WTC11 (cell line): ENCODE measurements around the gene EPHB6. TPM values are rescaled to one million over a fixed set of nuclear protein-coding genes. Genes with fewer than 3 reads are reported as not detected.

Source experiments
- ATAC-seq: fragments of 200-7000 bp; cut with Tn5 transposase; 2 replicates; pipeline ENCODE4 v1.10.0; 2021; ENCODE audit warnings: mild to moderate bottlenecking, moderate library complexity
- CTCF ChIA-PET: fragments of 300-600 bp; sonication (Branson Sonifier 250); formaldehyde crosslinking; loops from one replicate; lab custom pipeline; 2021; ENCODE audit warnings: antibody characterized with exemption; lab: Charles Lee
- POLR2A ChIA-PET: fragments of 350-600 bp; sonication (Branson Sonifier 250); formaldehyde crosslinking; loops from one replicate; lab custom pipeline; 2021; ENCODE audit warnings: antibody characterized with exemption; lab: Charles Lee
- DNase-seq: peaks from one replicate; pipeline ENCODE4 v3.0.0; 2021; ENCODE audit warnings: low spot score
- H3K27ac Mint-ChIP-seq: 2 replicates; pipeline ENCODE4 v1.8.0; 2021; ENCODE audit warnings: mixed read lengths
- H3K27me3 Mint-ChIP-seq: 2 replicates; pipeline ENCODE4 v1.8.0; 2021; ENCODE audit warnings: low read depth, mild to moderate bottlenecking, moderate library complexity, mixed read lengths
- H3K36me3 Mint-ChIP-seq: 2 replicates; pipeline ENCODE4 v1.8.0; 2021; ENCODE audit warnings: mixed read lengths
- H3K4me1 Mint-ChIP-seq: 2 replicates; pipeline ENCODE4 v1.8.0; 2022; ENCODE audit warnings: mixed read lengths
- H3K4me3 Mint-ChIP-seq: 2 replicates; pipeline ENCODE4 v1.8.0; 2021; ENCODE audit warnings: mild to moderate bottlenecking, moderate library complexity, mixed read lengths
- H3K9me3 Mint-ChIP-seq: 2 replicates; pipeline ENCODE4 v1.8.0; 2021; ENCODE audit warnings: mixed read lengths
- FOXK1 ChIP-seq: sonication (generic); formaldehyde crosslinking; IDR thresholded peaks from 2 replicates; pipeline ENCODE4 v1.8.0; 2022; ENCODE audit warnings: mild to moderate bottlenecking, moderate library complexity, missing genetic modification reagents
- GABPB1 ChIP-seq: sonication (generic); formaldehyde crosslinking; IDR thresholded peaks from 2 replicates; pipeline ENCODE4 v1.8.1; 2023; ENCODE audit warnings: mild to moderate bottlenecking, missing genetic modification reagents
- JUN ChIP-seq: sonication (generic); formaldehyde crosslinking; IDR thresholded peaks from 2 replicates; pipeline ENCODE4 v1.8.0; 2023; ENCODE audit warnings: mild to moderate bottlenecking, missing genetic modification reagents
- MXD4 ChIP-seq: fragments of 250-450 bp; sonication (Bioruptor Pico); IDR thresholded peaks from 2 replicates; pipeline ENCODE4 v1.8.0; 2021; ENCODE audit warnings: mild to moderate bottlenecking, moderate library complexity, borderline replicate concordance
- NR3C1 ChIP-seq: sonication (generic); formaldehyde crosslinking; conservative IDR thresholded peaks from 2 replicates; pipeline ENCODE4 v1.8.1; 2023; ENCODE audit warnings: low read depth, mild to moderate bottlenecking, missing genetic modification reagents
- OVOL2 ChIP-seq: fragments of 250-450 bp; sonication (Bioruptor Pico); IDR thresholded peaks from 2 replicates; pipeline ENCODE4 v1.9.0; 2021; ENCODE audit warnings: mild to moderate bottlenecking, borderline replicate concordance
- PRRX2 ChIP-seq: fragments of 250-450 bp; sonication (Bioruptor Pico); IDR thresholded peaks from 2 replicates; pipeline ENCODE4 v1.8.0; 2021; ENCODE audit warnings: mild to moderate bottlenecking
- SMAD4 ChIP-seq: sonication (generic); formaldehyde crosslinking; IDR thresholded peaks from 2 replicates; pipeline ENCODE4 v1.8.0; 2022; ENCODE audit warnings: mild to moderate bottlenecking, missing genetic modification reagents
- ZNF219 ChIP-seq: sonication (generic); formaldehyde crosslinking; IDR thresholded peaks from 2 replicates; pipeline ENCODE4 v1.8.0; 2023; ENCODE audit warnings: missing genetic modification reagents, mild to moderate bottlenecking, borderline replicate concordance
- ZNF416 ChIP-seq: fragments of 250-450 bp; sonication (Bioruptor Pico); IDR thresholded peaks from 2 replicates; pipeline ENCODE4 v1.9.0; 2021; ENCODE audit warnings: mild to moderate bottlenecking, inconsistent platforms
- total RNA-seq: library from RNA; stranded (reverse); gene quantifications from 3 replicates; pipeline ENCODE4 v1.2.3, GENCODE V29; 2021
- TF ChIP-seq, protein P1 (sequence below): fragments of 250-450 bp; sonication (Bioruptor Pico); IDR thresholded peaks from 2 replicates; pipeline ENCODE4 v1.9.0; 2021; ENCODE audit warnings: mild to moderate bottlenecking
- TF ChIP-seq, protein P2 (sequence below): sonication (generic); formaldehyde crosslinking; IDR thresholded peaks from 2 replicates; pipeline ENCODE4 v1.8.1; 2022; ENCODE audit warnings: low read depth, missing genetic modification reagents, borderline replicate concordance
- TF ChIP-seq, protein P3 (sequence below): sonication (generic); formaldehyde crosslinking; IDR thresholded peaks from 2 replicates; pipeline ENCODE4 v1.8.0; 2022; ENCODE audit warnings: mild to moderate bottlenecking, missing genetic modification reagents
- TF ChIP-seq, protein P4 (sequence below): sonication (generic); formaldehyde crosslinking; IDR thresholded peaks from 2 replicates; pipeline ENCODE4 v1.8.0; 2022; ENCODE audit warnings: missing genetic modification reagents
- TF ChIP-seq, protein P5 (sequence below): fragments of 200-600 bp; IDR thresholded peaks from 2 replicates; pipeline ENCODE4 v1.8.0; 2022; ENCODE audit warnings: antibody characterized with exemption
- TF ChIP-seq, protein P6 (sequence below): fragments of 250-450 bp; sonication (Bioruptor Pico); conservative IDR thresholded peaks from 2 replicates; pipeline ENCODE4 v1.9.0; 2021; ENCODE audit warnings: mild to moderate bottlenecking
- TF ChIP-seq, protein P7 (sequence below): sonication (generic); formaldehyde crosslinking; IDR thresholded peaks from 2 replicates; pipeline ENCODE4 v1.8.1; 2023; ENCODE audit warnings: mild to moderate bottlenecking, missing genetic modification reagents
- TF ChIP-seq, protein P8 (sequence below): fragments of 250-450 bp; sonication (Bioruptor Pico); IDR thresholded peaks from 2 replicates; pipeline ENCODE4 v1.8.0; 2021; ENCODE audit warnings: mild to moderate bottlenecking

Gene EPHB6
- total RNA-seq, 1 experiment from 2014 or later = 15.1 TPM

DNA sequence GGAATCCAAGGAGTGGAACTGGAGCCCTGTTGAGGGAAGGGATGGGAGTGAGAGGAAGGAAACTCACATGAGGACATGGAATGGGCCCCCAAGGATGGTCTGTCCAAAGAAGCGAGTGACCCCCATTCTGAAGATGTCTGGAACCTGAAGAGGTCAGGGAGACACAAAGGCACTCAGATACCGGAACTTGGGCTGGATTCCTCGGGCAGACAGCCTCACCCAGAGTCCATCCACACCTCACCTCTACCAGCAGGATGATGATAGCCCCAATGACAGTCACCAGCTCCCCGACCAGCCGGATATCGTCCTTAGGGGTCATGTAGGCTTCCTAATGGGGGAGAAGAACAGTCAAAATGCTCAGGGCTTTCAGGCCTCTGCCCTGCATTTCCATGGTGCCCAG lies 20.0 kb downstream of the EPHB6 start:
- no peak overlapping the region for H3K4me3 Mint-ChIP-seq
- no peaks in the 10 kb centered on the region; the same call in 1 of the 2 replicates for H3K36me3 Mint-ChIP-seq
- H3K27me3 Mint-ChIP-seq = no peaks in the 10 kb centered on the region
- H3K9me3 Mint-ChIP-seq = peaks cover 7% of the 10 kb centered on the region
- DNase-seq (no peak), ATAC-seq (no peak)
- no peak overlapping the region for H3K27ac Mint-ChIP-seq
- TF ChIP-seq GABPB1 (CRISPR knock-in tag) (no peak), NR3C1 (CRISPR knock-in tag) (no peak), SMAD4 (CRISPR knock-in tag) (no peak), PRRX2 (CRISPR knock-in tag) (no peak), ZNF219 (CRISPR knock-in tag) (no peak), MXD4 (CRISPR knock-in tag) (no peak), ZNF416 (CRISPR knock-in tag) (no peak), JUN (CRISPR knock-in tag) (no peak), FOXK1 (CRISPR knock-in tag) (no peak), OVOL2 (CRISPR knock-in tag) (no peak)
- TF ChIP-seq, protein P1, sequence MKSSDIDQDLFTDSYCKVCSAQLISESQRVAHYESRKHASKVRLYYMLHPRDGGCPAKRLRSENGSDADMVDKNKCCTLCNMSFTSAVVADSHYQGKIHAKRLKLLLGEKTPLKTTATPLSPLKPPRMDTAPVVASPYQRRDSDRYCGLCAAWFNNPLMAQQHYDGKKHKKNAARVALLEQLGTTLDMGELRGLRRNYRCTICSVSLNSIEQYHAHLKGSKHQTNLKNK (CRISPR knock-in tag) = no peak
- TF ChIP-seq, protein P2, sequence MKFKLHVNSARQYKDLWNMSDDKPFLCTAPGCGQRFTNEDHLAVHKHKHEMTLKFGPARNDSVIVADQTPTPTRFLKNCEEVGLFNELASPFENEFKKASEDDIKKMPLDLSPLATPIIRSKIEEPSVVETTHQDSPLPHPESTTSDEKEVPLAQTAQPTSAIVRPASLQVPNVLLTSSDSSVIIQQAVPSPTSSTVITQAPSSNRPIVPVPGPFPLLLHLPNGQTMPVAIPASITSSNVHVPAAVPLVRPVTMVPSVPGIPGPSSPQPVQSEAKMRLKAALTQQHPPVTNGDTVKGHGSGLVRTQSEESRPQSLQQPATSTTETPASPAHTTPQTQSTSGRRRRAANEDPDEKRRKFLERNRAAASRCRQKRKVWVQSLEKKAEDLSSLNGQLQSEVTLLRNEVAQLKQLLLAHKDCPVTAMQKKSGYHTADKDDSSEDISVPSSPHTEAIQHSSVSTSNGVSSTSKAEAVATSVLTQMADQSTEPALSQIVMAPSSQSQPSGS = no peak
- TF ChIP-seq, protein P3, sequence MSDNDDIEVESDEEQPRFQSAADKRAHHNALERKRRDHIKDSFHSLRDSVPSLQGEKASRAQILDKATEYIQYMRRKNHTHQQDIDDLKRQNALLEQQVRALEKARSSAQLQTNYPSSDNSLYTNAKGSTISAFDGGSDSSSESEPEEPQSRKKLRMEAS (CRISPR knock-in tag) = no peak
- TF ChIP-seq, protein P4, sequence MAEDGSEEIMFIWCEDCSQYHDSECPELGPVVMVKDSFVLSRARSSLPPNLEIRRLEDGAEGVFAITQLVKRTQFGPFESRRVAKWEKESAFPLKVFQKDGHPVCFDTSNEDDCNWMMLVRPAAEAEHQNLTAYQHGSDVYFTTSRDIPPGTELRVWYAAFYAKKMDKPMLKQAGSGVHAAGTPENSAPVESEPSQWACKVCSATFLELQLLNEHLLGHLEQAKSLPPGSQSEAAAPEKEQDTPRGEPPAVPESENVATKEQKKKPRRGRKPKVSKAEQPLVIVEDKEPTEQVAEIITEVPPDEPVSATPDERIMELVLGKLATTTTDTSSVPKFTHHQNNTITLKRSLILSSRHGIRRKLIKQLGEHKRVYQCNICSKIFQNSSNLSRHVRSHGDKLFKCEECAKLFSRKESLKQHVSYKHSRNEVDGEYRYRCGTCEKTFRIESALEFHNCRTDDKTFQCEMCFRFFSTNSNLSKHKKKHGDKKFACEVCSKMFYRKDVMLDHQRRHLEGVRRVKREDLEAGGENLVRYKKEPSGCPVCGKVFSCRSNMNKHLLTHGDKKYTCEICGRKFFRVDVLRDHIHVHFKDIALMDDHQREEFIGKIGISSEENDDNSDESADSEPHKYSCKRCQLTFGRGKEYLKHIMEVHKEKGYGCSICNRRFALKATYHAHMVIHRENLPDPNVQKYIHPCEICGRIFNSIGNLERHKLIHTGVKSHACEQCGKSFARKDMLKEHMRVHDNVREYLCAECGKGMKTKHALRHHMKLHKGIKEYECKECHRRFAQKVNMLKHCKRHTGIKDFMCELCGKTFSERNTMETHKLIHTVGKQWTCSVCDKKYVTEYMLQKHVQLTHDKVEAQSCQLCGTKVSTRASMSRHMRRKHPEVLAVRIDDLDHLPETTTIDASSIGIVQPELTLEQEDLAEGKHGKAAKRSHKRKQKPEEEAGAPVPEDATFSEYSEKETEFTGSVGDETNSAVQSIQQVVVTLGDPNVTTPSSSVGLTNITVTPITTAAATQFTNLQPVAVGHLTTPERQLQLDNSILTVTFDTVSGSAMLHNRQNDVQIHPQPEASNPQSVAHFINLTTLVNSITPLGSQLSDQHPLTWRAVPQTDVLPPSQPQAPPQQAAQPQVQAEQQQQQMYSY = no peak
- TF ChIP-seq, protein P5, sequence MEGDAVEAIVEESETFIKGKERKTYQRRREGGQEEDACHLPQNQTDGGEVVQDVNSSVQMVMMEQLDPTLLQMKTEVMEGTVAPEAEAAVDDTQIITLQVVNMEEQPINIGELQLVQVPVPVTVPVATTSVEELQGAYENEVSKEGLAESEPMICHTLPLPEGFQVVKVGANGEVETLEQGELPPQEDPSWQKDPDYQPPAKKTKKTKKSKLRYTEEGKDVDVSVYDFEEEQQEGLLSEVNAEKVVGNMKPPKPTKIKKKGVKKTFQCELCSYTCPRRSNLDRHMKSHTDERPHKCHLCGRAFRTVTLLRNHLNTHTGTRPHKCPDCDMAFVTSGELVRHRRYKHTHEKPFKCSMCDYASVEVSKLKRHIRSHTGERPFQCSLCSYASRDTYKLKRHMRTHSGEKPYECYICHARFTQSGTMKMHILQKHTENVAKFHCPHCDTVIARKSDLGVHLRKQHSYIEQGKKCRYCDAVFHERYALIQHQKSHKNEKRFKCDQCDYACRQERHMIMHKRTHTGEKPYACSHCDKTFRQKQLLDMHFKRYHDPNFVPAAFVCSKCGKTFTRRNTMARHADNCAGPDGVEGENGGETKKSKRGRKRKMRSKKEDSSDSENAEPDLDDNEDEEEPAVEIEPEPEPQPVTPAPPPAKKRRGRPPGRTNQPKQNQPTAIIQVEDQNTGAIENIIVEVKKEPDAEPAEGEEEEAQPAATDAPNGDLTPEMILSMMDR = no peak
- TF ChIP-seq, protein P6, sequence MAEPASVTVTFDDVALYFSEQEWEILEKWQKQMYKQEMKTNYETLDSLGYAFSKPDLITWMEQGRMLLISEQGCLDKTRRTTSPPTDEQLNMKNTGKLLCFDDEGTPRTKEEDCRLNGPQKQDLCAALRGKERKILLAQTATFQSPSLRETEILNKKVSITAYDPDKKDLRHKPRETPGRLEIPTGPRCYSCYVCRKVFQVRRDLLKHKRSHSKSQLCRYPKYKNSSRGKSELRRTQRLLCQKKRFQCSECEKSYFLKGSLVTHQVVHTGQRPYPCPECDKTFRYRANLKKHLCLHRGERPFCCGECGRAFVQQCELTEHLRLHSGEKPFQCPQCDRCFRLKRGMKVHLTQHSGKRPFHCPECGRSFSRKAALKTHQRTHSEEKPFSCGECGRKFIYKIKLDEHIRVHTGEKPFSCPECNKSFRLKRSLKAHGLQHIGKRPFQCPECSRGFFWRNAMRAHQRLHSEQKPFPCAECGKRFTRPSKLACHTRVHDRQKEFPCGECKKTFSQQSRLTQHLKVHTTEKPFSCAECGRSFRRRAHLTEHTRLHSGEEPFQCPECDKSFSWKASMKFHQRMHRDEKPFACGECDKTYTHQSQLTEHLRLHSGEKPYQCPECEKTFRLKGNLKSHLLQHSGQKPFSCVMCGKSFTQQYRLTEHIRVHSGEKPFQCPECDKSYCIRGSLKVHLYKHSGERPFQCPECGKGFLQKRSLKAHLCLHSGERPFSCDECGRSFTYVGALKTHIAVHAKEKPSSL (CRISPR knock-in tag) = no peak
- TF ChIP-seq, protein P7, sequence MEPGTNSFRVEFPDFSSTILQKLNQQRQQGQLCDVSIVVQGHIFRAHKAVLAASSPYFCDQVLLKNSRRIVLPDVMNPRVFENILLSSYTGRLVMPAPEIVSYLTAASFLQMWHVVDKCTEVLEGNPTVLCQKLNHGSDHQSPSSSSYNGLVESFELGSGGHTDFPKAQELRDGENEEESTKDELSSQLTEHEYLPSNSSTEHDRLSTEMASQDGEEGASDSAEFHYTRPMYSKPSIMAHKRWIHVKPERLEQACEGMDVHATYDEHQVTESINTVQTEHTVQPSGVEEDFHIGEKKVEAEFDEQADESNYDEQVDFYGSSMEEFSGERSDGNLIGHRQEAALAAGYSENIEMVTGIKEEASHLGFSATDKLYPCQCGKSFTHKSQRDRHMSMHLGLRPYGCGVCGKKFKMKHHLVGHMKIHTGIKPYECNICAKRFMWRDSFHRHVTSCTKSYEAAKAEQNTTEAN (CRISPR knock-in tag) = no peak
- TF ChIP-seq, protein P8, sequence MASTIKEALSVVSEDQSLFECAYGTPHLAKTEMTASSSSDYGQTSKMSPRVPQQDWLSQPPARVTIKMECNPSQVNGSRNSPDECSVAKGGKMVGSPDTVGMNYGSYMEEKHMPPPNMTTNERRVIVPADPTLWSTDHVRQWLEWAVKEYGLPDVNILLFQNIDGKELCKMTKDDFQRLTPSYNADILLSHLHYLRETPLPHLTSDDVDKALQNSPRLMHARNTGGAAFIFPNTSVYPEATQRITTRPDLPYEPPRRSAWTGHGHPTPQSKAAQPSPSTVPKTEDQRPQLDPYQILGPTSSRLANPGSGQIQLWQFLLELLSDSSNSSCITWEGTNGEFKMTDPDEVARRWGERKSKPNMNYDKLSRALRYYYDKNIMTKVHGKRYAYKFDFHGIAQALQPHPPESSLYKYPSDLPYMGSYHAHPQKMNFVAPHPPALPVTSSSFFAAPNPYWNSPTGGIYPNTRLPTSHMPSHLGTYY = no peak
- ChIA-PET POLR2A (no interaction called here), CTCF (interaction anchor here (1.3 to 3.3 kb wide), 2 partner anchors 8 to 340 kb away, joined by 3 to 24 read pairs; no protein-coding TSS in a partner anchor)
- H3K4me1 Mint-ChIP-seq = no peaks in the 10 kb centered on the region
